NB4 (cell line): ENCODE measurements around the gene MGAT5B.

Source experiments
- POLR2A ChIP-seq: IDR thresholded peaks from 2 replicates; pipeline ENCODE4 v1.6.1; 2011; ENCODE audit warnings: mild to moderate bottlenecking; ENCODE audit not compliant: insufficient read length; ENCODE audit errors: extremely low read depth
- TF ChIP-seq, protein P1 (sequence below): IDR thresholded peaks from one replicate; pipeline ENCODE4 v1.5.1; 2012; ENCODE audit warnings: low read depth, low read length
- TF ChIP-seq, protein P2 (sequence below): IDR thresholded peaks from 2 replicates; pipeline ENCODE4 v1.6.1; 2011; ENCODE audit warnings: low read depth, low read length

DNA sequence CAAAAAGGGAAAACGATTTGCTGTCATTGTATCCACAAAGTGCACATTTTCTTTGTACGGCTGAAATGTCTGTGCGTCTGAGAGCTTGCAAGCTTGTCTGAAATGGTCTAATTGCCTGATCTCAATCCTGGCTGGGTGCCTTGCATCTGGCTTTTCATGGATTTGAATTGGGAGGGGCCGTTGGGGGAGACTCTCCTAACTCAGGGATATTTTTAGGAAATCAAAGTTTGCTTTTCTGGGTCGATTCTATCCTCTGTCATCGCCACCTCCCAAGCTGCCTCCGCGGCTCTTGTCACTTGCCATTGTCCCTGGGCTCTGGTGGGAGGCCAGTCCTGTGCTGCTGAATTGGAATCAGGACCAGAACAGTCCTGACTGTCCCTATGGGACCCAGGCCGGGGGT is 33.3 kb upstream of the MGAT5B start:
- TF ChIP-seq, protein P1, sequence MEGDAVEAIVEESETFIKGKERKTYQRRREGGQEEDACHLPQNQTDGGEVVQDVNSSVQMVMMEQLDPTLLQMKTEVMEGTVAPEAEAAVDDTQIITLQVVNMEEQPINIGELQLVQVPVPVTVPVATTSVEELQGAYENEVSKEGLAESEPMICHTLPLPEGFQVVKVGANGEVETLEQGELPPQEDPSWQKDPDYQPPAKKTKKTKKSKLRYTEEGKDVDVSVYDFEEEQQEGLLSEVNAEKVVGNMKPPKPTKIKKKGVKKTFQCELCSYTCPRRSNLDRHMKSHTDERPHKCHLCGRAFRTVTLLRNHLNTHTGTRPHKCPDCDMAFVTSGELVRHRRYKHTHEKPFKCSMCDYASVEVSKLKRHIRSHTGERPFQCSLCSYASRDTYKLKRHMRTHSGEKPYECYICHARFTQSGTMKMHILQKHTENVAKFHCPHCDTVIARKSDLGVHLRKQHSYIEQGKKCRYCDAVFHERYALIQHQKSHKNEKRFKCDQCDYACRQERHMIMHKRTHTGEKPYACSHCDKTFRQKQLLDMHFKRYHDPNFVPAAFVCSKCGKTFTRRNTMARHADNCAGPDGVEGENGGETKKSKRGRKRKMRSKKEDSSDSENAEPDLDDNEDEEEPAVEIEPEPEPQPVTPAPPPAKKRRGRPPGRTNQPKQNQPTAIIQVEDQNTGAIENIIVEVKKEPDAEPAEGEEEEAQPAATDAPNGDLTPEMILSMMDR = no peak
- no peak for TF ChIP-seq POLR2A
- TF ChIP-seq, protein P2, sequence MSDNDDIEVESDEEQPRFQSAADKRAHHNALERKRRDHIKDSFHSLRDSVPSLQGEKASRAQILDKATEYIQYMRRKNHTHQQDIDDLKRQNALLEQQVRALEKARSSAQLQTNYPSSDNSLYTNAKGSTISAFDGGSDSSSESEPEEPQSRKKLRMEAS = no peak
